Natural killer cell (primary cell): ENCODE results near the gene TAF11L2. TPM values are rescaled to one million over a fixed set of nuclear protein-coding genes. Genes with fewer than 3 reads are reported as not detected.
"Not testable (repeated sequence)": the region's sequence is repeated elsewhere in the genome, so short reads cannot be mapped to it uniquely, and the experiment has no call there.

Experiments
- ATAC-seq, 3 donors: fragments of 150-1000 bp in 2 of 3; fragments of 200-7000 bp in 1 of 3; cut with Tn5 transposase; 1 replicate in 1 of 3; 2 replicates in 2 of 3; pipeline ENCODE4 v1.10.0; 2021; ENCODE audit warnings: mild to moderate bottlenecking in 2 of 3, moderate library complexity in 2 of 3
- DNase-seq, 2 donors: peaks; one replicate each; pipeline versions ENCODE4 v3.0.0 to v3.0.0-alpha.2; 2013 to 2021; ENCODE audit warnings: mixed read lengths in 1 of 2
- H3K27ac ChIP-seq: one replicate; pipeline ENCODE4 v1.5.1; 2013; ENCODE audit warnings: mild to moderate bottlenecking, low read length
- H3K27me3 ChIP-seq: one replicate; pipeline ENCODE4 v1.6.1; 2013; ENCODE audit warnings: low read length; ENCODE audit not compliant: control insufficient read depth, insufficient read depth
- H3K36me3 ChIP-seq: one replicate; pipeline ENCODE4 v1.6.1; 2013; ENCODE audit warnings: low read length; ENCODE audit not compliant: control insufficient read depth, insufficient read depth
- H3K4me1 ChIP-seq: one replicate; pipeline ENCODE4 v1.6.1; 2013; ENCODE audit warnings: low read length; ENCODE audit not compliant: control insufficient read depth, insufficient read depth
- H3K4me3 ChIP-seq: one replicate; pipeline ENCODE4 v1.5.1; 2013; ENCODE audit warnings: low read length
- H3K9me3 ChIP-seq: one replicate; pipeline ENCODE4 v1.6.1; 2013; ENCODE audit warnings: low read length; ENCODE audit not compliant: control insufficient read depth, insufficient read depth
- H3K27ac Mint-ChIP-seq, 2 donors: one replicate each; pipeline ENCODE4 v1.8.0; 2022; ENCODE audit warnings: mild to moderate bottlenecking in 2 of 2, mixed read lengths in 2 of 2, moderate library complexity in 1 of 2
- H3K27me3 Mint-ChIP-seq, 2 donors: one replicate each; pipeline ENCODE4 v1.8.0; 2022; ENCODE audit warnings: low read depth in 2 of 2, mixed read lengths in 2 of 2
- H3K36me3 Mint-ChIP-seq: one replicate; pipeline ENCODE4 v1.8.0; 2022; ENCODE audit warnings: mixed read lengths
- H3K4me1 Mint-ChIP-seq, 2 donors: one replicate each; pipeline ENCODE4 v1.8.0; 2022; ENCODE audit warnings: mixed read lengths in 2 of 2
- H3K4me3 Mint-ChIP-seq: one replicate; pipeline ENCODE4 v1.8.0; 2022; ENCODE audit warnings: mild to moderate bottlenecking, moderate library complexity, mixed read lengths
- H3K9me3 Mint-ChIP-seq, 2 donors: one replicate each; pipeline ENCODE4 v1.8.0; 2022; ENCODE audit warnings: mixed read lengths in 2 of 2
- WGBS: methylation state at CpG from one replicate; pipeline ENCODE4 v1.1.7; 2013; ENCODE audit warnings: missing lambda C conversion rate; ENCODE audit not compliant: insufficient coverage; 5-methylcytosine and 5-hydroxymethylcytosine counted together
- intact Hi-C: fragments of 100-400 bp; cut with micrococcal nuclease; formaldehyde crosslinking; loops from one replicate; pipeline ENCODE4 v1.14.2; 2022
- total RNA-seq, 4 donors: library from RNA; stranded (reverse); fragments of 120-200 nt in 1 of 4; gene quantifications; one replicate each; pipeline versions ENCODE4 v1.2.3 to v1.2.4, GENCODE V29; 2013 to 2022
- TF ChIP-seq, protein P1 (sequence below): fragments of 200-600 bp; IDR thresholded peaks from one replicate; pipeline ENCODE4 v1.8.0; 2022; ENCODE audit warnings: antibody characterized with exemption

Gene TAF11L2
- total RNA-seq, 3 donors from 2014 or later (not counting 1 experiment from before 2014, with no cell fraction given) = not detected

DNA sequence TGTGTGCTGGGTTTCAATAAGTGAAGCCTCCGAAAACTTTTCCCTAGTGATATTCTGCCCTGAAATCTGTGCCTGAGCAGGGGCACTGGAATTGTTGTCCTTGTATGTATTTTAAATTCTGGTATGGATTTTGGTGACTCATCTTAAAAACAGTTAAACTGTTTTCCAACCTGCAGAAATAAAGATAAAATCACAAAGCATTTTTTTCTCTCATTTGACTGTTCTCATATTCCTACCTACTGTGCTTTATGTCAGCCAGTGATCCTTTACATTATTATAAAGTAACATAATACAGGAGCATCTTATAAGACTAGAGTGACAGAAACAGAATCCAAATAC is 10.9 kb upstream of the TAF11L2 start:
- Histone ChIP-seq H3K9me3 (peaks cover 3% of the 10 kb centered on the region), H3K27me3 (no peaks in the 10 kb centered on the region), H3K27ac (no peak overlapping the region), H3K36me3 (no peaks in the 10 kb centered on the region), H3K4me3 (no peak overlapping the region), H3K4me1 (no peaks in the 10 kb centered on the region)
- no peak overlapping the region for H3K4me3 Mint-ChIP-seq
- intact Hi-C loops = no loop called here
- H3K36me3 Mint-ChIP-seq = peaks cover 8% of the 10 kb centered on the region
- H3K27me3 Mint-ChIP-seq = no peaks in the 10 kb centered on the region
- TF ChIP-seq, protein P1, sequence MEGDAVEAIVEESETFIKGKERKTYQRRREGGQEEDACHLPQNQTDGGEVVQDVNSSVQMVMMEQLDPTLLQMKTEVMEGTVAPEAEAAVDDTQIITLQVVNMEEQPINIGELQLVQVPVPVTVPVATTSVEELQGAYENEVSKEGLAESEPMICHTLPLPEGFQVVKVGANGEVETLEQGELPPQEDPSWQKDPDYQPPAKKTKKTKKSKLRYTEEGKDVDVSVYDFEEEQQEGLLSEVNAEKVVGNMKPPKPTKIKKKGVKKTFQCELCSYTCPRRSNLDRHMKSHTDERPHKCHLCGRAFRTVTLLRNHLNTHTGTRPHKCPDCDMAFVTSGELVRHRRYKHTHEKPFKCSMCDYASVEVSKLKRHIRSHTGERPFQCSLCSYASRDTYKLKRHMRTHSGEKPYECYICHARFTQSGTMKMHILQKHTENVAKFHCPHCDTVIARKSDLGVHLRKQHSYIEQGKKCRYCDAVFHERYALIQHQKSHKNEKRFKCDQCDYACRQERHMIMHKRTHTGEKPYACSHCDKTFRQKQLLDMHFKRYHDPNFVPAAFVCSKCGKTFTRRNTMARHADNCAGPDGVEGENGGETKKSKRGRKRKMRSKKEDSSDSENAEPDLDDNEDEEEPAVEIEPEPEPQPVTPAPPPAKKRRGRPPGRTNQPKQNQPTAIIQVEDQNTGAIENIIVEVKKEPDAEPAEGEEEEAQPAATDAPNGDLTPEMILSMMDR = no peak
- no peaks in the 10 kb centered on the region for H3K4me1 Mint-ChIP-seq
- H3K27ac Mint-ChIP-seq = no peak overlapping the region
- ATAC-seq (no peak), DNase-seq (no peak)
- 86% methylated on average over 1 of the region's 1 CpG for WGBS
- H3K9me3 Mint-ChIP-seq = peaks cover 5 to 6% of the 10 kb centered on the region in 2 donors

DNA sequence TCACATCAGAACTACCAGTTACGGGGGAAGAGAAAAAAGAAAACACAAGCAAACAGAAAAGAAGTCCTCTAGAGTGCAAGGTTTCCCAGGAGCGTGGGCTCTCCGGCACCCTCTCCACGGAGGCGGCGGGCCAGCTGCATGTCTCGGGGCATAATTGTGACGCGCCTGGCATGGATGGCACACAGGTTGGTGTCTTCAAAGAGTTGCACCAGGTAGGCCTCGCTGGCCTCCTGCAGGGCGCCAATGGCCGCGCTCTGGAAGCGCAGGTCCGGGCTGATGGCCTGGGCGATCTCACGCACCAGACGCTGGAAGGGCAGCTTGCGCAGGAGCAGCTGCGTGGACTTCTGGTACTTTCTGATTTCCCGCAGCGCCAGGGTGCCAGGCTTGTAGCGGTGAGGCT is 6.8 kb upstream of the TAF11L2 start:
- 98% methylated on average over 23 of the region's 23 CpGs for WGBS
- H3K9me3 ChIP-seq, H3K27ac ChIP-seq, DNase-seq, H3K27ac Mint-ChIP-seq, H3K4me1 Mint-ChIP-seq, intact Hi-C loops, H3K27me3 Mint-ChIP-seq, H3K36me3 ChIP-seq, H3K4me3 Mint-ChIP-seq, ATAC-seq, H3K27me3 ChIP-seq, H3K4me3 ChIP-seq, H3K4me1 ChIP-seq: not testable (repeated sequence)
- Mint-ChIP-seq H3K9me3 (peaks cover 11 to 19% of the 10 kb centered on the region in 2 donors), H3K36me3 (peaks cover 21% of the 10 kb centered on the region)

DNA sequence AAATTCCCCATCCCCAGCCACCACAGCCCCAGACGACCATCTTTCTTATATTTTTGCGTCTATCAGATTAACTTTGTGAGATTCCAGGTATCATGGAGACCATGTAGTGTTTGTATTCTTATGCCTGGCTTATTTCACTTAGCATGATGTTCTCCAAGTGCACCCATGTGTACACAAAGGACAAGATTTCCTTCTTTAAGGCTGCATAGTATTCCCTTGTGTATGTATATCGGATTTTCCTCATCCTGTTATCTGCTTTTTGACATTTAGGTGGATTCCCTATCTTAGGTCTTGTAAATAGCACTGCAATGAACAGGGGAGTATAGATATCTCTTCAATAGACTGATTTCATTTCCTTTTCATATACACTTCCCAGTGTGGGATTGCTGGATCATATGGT is 5.3 kb upstream of the TAF11L2 start:
- Mint-ChIP-seq H3K27ac (no peak overlapping the region), H3K4me1 (no peaks in the 10 kb centered on the region), H3K9me3 (peaks cover 11 to 19% of the 10 kb centered on the region in 2 donors), H3K36me3 (peaks cover 20% of the 10 kb centered on the region), H3K27me3 (no peaks in the 10 kb centered on the region), H3K4me3 (no peak overlapping the region)
- DNase-seq (no peak), ATAC-seq (no peak)
- no peaks in the 10 kb centered on the region for H3K4me1 ChIP-seq
- H3K27me3 ChIP-seq = no peaks in the 10 kb centered on the region
- intact Hi-C loops = no loop called here
- WGBS = 100% methylated on average over 3 of the region's 3 CpGs
- H3K9me3 ChIP-seq = peaks cover 3% of the 10 kb centered on the region
- H3K36me3 ChIP-seq = no peaks in the 10 kb centered on the region
- no peak overlapping the region for H3K4me3 ChIP-seq
- TF ChIP-seq, protein P1 = no peak
- no peak overlapping the region for H3K27ac ChIP-seq

DNA sequence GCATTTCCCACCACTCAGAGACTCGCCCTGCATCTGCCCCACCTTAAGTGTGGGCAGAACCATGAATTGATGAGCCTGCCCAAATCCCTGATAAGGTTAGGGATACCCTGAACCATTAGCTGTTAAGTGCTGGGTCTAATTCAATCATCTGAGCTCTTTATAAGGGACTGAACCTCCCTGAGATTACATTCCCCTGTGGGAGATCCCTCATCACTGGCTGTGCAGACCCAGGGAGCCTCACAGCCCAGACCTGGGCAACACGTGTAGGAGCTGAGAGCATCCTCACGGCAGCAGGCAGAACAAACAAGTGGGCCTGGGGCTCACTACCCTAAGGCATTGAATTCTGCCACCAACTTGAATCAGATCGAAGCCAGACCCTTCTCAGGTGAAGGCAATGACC is 585 bp upstream of the TAF11L2 start:
- ATAC-seq (no peak), DNase-seq (no peak)
- no peaks in the 10 kb centered on the region for H3K4me1 ChIP-seq
- no peaks in the 10 kb centered on the region for H3K9me3 ChIP-seq
- Mint-ChIP-seq H3K36me3 (peaks cover 13% of the 10 kb centered on the region), H3K27ac (no peak overlapping the region), H3K4me1 (no peaks in the 10 kb centered on the region), H3K27me3 (no peaks in the 10 kb centered on the region), H3K9me3 (peaks cover 19% of the 10 kb centered on the region in 2 donors), H3K4me3 (no peak overlapping the region)
- H3K36me3 ChIP-seq = no peaks in the 10 kb centered on the region
- 72% methylated on average over 4 of the region's 4 CpGs for WGBS
- no peaks in the 10 kb centered on the region for H3K27me3 ChIP-seq
- no peak overlapping the region for H3K27ac ChIP-seq
- no peak overlapping the region for H3K4me3 ChIP-seq
- intact Hi-C loops = no loop called here
- TF ChIP-seq, protein P1 = no peak
